Pancreas (tissue), 10 donors: ENCODE measurements around the gene COL4A3. TPM values are rescaled to one million over a fixed set of nuclear protein-coding genes. Genes with fewer than 3 reads are reported as not detected.

Experiments
- ATAC-seq, 4 donors: fragments of 200-7000 bp; cut with Tn5 transposase; one replicate each; pipeline versions ENCODE4 v1.8.0 to v1.9.1; 2020; ENCODE audit warnings: mild to moderate bottlenecking in 4 of 4, moderate library complexity in 4 of 4
- DNase-seq, 6 donors: peaks; one replicate each; pipeline ENCODE4 v3.0.0-alpha.2; 2020
- FAIRE-seq: peaks from 2 replicates; lab custom pipeline; 2012; peaks lifted over from hg19 to GRCh38; lab: Jason Lieb, UNC
- H3K27ac ChIP-seq, 4 donors: fragments of 200-600 bp; sonication (generic); 1 replicate in 3 of 4; 2 replicates in 1 of 4; pipeline versions ENCODE4 v1.5.0 to v1.8.0; 2020
- H3K27me3 ChIP-seq, 4 donors: fragments of 200-600 bp; one replicate each; pipeline ENCODE4 v1.8.0; 2021
- H3K36me3 ChIP-seq, 3 donors: fragments of 200-600 bp; sonication (generic) in 1 of 3; one replicate each; pipeline versions ENCODE4 v1.5.0 to v1.8.0; 2020 to 2021
- H3K4me1 ChIP-seq, 3 donors: fragments of 200-600 bp; one replicate each; pipeline ENCODE4 v1.8.0; 2021
- H3K4me3 ChIP-seq, 4 donors: fragments of 200-600 bp; sonication (generic) in 2 of 4; one replicate each; pipeline versions ENCODE4 v1.5.0 to v1.8.0; 2020 to 2021
- H3K9me3 ChIP-seq, 4 donors: fragments of 200-600 bp; one replicate each; pipeline ENCODE4 v1.8.0; 2021
- WGBS, 2 donors: extraction: QIAGEN DNeasy Blood & Tissue Kit; methylation state at CpG; one replicate each; pipeline ENCODE4 v1.1.7; 2013; 5-methylcytosine and 5-hydroxymethylcytosine counted together
- intact Hi-C, 3 donors: fragments of 100-400 bp; cut with DNase I; formaldehyde crosslinking; loops; one replicate each; pipeline versions ENCODE4 v1.11.1 to v1.14.2; 2022
- polyA plus RNA-seq, 2 donors: library from polyadenylated mRNA; stranded (reverse); fragments of 200-250 nt; gene quantifications; one replicate each; pipeline ENCODE4 v1.2.3, GENCODE V29; 2013
- total RNA-seq, 6 donors: library from RNA; stranded (reverse); fragmentation: NEBNext Ultra II Directional in 4 of 6; extraction: Animal tissue kit (Norgen Biotek cat#: 25700) in 4 of 6; gene quantifications; one replicate each; pipeline versions ENCODE4 v1.2.1 to v1.2.4, GENCODE V29; 2021 to 2023
- TF ChIP-seq, protein P1 (sequence below), 4 donors: fragments of 200-600 bp; sonication (generic) in 3 of 4; IDR thresholded peaks; one replicate each; pipeline versions ENCODE4 v1.5.0 to v1.8.0; 2021; ENCODE audit warnings: antibody characterized with exemption in 4 of 4
- donor health status: healthy with polysubstance abuse.
- donor health status: DM: no; HTN: no; CAD: no; lungs with moderate emphysema.
- donor health status: DM: no; HTN: no; CAD: no.
- donor health status: control.
- donor health status: control.
- donor health status: Bipolar disorder and iron deficiency.
- donor health status: DM: yes; HTN: yes; CAD: no.
- donor health status: DM: no; HTN: no; CAD: no.
- donor health status: DM: no; HTN: no; CAD: no.
- donor health status: DM: yes; HTN: yes; CAD: no.

COL4A3 gene
- total and polyA plus RNA-seq, 8 donors: 0.38 to 4.9 (median 3.2) TPM

DNA sequence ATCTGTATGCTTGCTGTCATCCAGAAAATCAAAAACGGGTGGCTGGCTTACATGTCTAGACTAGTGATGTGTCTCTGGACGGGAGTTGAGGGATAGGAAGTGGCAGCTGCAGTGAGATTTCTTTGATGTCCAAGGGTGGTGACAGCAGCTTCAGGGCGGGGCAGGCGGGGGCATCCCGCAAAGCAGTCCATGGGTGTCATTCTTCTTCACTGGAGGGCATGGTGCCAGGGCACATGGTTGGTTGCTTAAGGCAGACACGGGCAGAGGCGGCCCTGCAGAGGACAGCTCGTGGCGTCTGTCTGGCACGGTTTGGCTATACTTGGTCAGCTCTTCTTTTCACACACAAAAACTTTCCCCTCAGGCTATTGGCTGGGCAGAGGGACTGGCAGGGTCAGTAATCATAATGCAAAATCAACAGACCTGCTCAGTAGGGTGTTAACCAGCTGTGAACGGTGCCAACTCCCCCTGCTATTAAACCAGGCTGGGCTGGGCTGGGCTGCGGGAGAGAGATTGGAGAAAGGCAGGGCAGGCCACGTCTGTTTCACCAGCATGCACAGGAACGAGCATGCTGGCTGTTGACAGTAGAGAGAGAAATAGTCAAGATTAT, 63.7 kb downstream of the COL4A3 start:
- no peak for FAIRE-seq

DNA sequence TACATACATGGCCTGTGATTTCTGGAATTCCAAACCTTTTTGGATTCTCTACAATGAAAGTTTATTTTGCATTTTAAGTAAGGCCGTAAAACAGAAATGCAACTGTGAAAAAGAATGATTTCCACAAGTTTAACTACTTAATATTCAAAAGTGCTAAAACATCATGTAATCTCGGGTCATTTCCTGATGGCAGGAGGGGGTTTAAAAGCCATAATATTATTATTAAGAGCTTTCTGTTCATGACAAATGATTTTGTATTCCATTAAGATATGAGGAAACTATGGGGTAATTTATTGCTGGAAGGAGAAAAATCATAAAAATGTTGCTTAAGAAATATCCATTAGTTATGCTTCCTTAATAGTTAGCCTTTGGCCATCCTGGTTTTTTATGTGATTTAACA, 65.7 kb downstream of the COL4A3 start:
- Histone ChIP-seq H3K27me3 (no peaks in the 10 kb centered on the region), H3K27ac (no peak overlapping the region), H3K36me3 (no peaks in the 10 kb centered on the region), H3K4me1 (peaks cover 0 to 8% (median 0%) of the 10 kb centered on the region in 3 donors), H3K9me3 (no peaks in the 10 kb centered on the region), H3K4me3 (no peak overlapping the region)
- 56 to 88% methylated on average over 2 of the region's 2 CpGs for WGBS, 2 donors
- DNase-seq: no peak
- no peak for ATAC-seq
- TF ChIP-seq, protein P1, sequence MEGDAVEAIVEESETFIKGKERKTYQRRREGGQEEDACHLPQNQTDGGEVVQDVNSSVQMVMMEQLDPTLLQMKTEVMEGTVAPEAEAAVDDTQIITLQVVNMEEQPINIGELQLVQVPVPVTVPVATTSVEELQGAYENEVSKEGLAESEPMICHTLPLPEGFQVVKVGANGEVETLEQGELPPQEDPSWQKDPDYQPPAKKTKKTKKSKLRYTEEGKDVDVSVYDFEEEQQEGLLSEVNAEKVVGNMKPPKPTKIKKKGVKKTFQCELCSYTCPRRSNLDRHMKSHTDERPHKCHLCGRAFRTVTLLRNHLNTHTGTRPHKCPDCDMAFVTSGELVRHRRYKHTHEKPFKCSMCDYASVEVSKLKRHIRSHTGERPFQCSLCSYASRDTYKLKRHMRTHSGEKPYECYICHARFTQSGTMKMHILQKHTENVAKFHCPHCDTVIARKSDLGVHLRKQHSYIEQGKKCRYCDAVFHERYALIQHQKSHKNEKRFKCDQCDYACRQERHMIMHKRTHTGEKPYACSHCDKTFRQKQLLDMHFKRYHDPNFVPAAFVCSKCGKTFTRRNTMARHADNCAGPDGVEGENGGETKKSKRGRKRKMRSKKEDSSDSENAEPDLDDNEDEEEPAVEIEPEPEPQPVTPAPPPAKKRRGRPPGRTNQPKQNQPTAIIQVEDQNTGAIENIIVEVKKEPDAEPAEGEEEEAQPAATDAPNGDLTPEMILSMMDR (IDR thresholded peaks at IDR 0.05): no peak
- intact Hi-C loops: loop anchor here in 1 of 3 donors (10.0 kb wide), 1 partner anchor 95 kb away; no protein-coding TSS in a partner anchor
- FAIRE-seq: no peak

More for the DNA sequence above, 63.7 kb downstream of the COL4A3 start:
- WGBS, 2 donors: 18 to 22% methylated on average over 14 of the region's 14 CpGs
- H3K4me3 ChIP-seq: no peak overlapping the region
- no peaks in the 10 kb centered on the region for H3K9me3 ChIP-seq
- DNase-seq (peak; percentile 21 to 78 (median 42)), ATAC-seq (peak; percentile 85 to 93 (median 88))
- H3K4me1 ChIP-seq: peaks cover 0 to 8% (median 0%) of the 10 kb centered on the region in 3 donors
- H3K27ac ChIP-seq: no peak overlapping the region
- TF ChIP-seq, protein P1 (IDR thresholded peaks at IDR 0.05): no peak
- H3K36me3 ChIP-seq: no peaks in the 10 kb centered on the region
- intact Hi-C loops: no loop called here
- H3K27me3 ChIP-seq: no peaks in the 10 kb centered on the region

DNA sequence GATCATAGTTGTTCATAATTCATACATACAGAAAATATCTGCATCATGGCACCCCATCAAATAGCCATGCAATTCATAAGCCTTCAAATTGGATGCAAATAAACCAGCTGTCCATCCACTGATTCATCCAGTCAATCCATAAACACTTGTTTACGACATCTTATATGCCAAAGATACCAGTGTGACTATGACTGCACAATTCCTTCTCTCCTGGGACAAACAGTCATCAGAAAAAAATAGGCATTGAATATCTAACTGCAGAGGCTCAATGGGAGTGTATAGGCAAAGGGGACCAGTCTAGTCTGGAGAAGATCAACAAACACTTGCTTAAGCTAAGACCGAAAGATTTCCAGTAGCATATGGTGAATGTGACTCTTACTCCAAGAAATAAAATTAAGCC, 70.0 kb downstream of the COL4A3 start:
- Histone ChIP-seq H3K9me3 (no peaks in the 10 kb centered on the region), H3K4me1 (no peaks in the 10 kb centered on the region), H3K36me3 (no peaks in the 10 kb centered on the region), H3K27ac (no peak overlapping the region), H3K27me3 (no peaks in the 10 kb centered on the region), H3K4me3 (no peak overlapping the region)
- intact Hi-C loops: loop anchor here in 1 of 3 donors (10.0 kb wide), 1 partner anchor 100 kb away; no protein-coding TSS in a partner anchor
- DNase-seq: no peak
- 95 to 96% methylated on average over 2 of the region's 2 CpGs for WGBS, 2 donors
- no peak for FAIRE-seq
- ATAC-seq: no peak
- TF ChIP-seq, protein P1 (IDR thresholded peaks at IDR 0.05): no peak

DNA sequence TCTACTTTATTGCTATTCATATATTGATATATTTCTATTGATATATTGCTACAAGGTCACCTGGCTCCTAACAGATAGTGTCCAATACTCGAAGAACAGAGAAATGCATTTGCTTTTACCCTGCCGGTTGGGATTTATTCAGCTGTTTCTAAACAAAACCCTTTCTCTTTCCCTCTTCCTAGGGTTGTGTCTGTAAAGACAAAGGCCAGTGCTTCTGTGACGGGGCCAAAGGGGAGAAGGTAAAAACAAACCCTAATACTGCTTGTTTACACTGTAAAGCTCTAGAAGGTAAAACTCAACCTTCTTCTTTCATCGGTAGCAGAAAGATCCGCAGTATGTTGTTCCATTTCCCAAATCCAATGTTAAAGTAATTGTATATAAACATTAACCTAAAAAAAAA, 73.4 kb downstream of the COL4A3 start:
- intact Hi-C loops: loop anchor here in 2 of 3 donors (2.0 to 10.0 kb wide), 2 partner anchors 103 to 107 kb away; no protein-coding TSS in a partner anchor
- no peak for FAIRE-seq
- TF ChIP-seq, protein P1 (IDR thresholded peaks at IDR 0.05): no peak

More for the DNA sequence above, 73.4 kb downstream of the COL4A3 start:
- Histone ChIP-seq H3K4me3 (no peak overlapping the region), H3K36me3 (no peaks in the 10 kb centered on the region), H3K4me1 (no peaks in the 10 kb centered on the region), H3K27ac (no peak overlapping the region), H3K9me3 (no peaks in the 10 kb centered on the region), H3K27me3 (no peaks in the 10 kb centered on the region)
- DNase-seq (no peak), ATAC-seq (no peak)
- WGBS, 2 donors: 32 to 36% methylated on average over 5 of the region's 5 CpGs
